Activated naive CD8-positive, alpha-beta T cell treated with anti-CD3 and anti-CD28 coated beads for 36 hours (primary cell): ENCODE data around the gene ERGIC1. TPM values are rescaled to one million over a fixed set of nuclear protein-coding genes. Genes with fewer than 3 reads are reported as not detected.

Experiments used
- DNase-seq: peaks from one replicate; pipeline ENCODE4 v3.0.0; 2021
- H3K27ac Mint-ChIP-seq: one replicate; pipeline ENCODE4 v1.8.0; 2022; ENCODE audit warnings: mild to moderate bottlenecking, moderate library complexity, mixed read lengths
- H3K27me3 Mint-ChIP-seq: one replicate; pipeline ENCODE4 v1.8.0; 2022; ENCODE audit warnings: mild to moderate bottlenecking, mixed read lengths
- H3K36me3 Mint-ChIP-seq: one replicate; pipeline ENCODE4 v1.8.0; 2021; ENCODE audit warnings: mild to moderate bottlenecking, mixed read lengths
- H3K4me1 Mint-ChIP-seq: one replicate; pipeline ENCODE4 v1.8.0; 2021; ENCODE audit warnings: mixed read lengths
- H3K4me3 Mint-ChIP-seq: one replicate; pipeline ENCODE4 v1.8.0; 2022; ENCODE audit warnings: mild to moderate bottlenecking, moderate library complexity, mixed read lengths
- H3K9me3 Mint-ChIP-seq: one replicate; pipeline ENCODE4 v1.8.0; 2022; ENCODE audit warnings: mixed read lengths
- total RNA-seq, 2 experiments: library from RNA; stranded (reverse); gene quantifications; one replicate each; pipeline ENCODE4 v1.2.3, GENCODE V29; 2021

The ERGIC1 gene
- total RNA-seq, 2 experiments from 2014 or later: 45.9 to 46.9 TPM

DNA sequence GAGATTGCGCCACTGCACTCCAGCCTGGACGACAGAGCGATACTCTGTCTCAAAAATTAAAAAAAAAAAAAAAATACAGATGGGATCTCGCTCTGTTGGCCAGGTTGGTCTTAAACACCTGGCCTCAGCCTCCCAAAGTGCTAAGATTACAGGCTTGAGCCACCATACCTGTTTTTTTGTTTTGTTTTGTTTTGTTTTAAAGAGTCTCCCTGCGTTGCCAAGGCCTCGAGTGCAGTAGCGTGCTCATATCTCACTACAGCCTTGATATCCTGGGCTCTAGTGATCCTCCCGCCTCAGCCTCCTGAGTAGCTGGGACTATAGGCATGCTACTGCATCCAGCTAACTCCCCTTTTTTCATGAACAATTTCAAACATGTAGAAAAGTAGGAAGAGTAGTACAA is 156.7 kb downstream of the ERGIC1 start:
- Mint-ChIP-seq H3K4me1 (peaks cover 32% of the 10 kb centered on the region), H3K36me3 (peaks cover 46% of the 10 kb centered on the region), H3K4me3 (no peak overlapping the region), H3K9me3 (peaks cover 1% of the 10 kb centered on the region), H3K27ac (no peak overlapping the region), H3K27me3 (no peaks in the 10 kb centered on the region)
- DNase-seq: no peak

DNA sequence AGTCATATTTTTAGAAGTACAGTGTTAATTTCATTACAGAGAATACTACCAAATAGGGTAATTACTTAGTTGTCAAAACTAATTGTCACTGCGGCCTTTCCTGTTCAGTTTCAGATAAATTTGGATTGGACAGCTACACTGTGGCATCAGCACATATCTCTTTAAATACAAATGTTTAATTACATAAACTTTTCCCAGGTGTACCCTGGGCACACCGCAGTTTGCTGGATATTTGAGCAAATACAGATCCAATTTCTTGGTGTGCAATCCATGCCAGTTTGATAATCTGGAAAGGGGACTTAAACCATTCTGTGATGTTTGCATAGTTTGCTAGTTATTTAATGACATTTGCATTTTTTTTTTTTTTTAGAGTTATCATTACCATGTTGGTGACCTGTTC is 160.4 kb downstream of the ERGIC1 start:
- Mint-ChIP-seq H3K36me3 (peaks cover 42% of the 10 kb centered on the region), H3K4me3 (no peak overlapping the region), H3K27me3 (no peaks in the 10 kb centered on the region), H3K4me1 (peaks cover 39% of the 10 kb centered on the region), H3K27ac (no peak overlapping the region), H3K9me3 (no peaks in the 10 kb centered on the region)
- DNase-seq: no peak

DNA sequence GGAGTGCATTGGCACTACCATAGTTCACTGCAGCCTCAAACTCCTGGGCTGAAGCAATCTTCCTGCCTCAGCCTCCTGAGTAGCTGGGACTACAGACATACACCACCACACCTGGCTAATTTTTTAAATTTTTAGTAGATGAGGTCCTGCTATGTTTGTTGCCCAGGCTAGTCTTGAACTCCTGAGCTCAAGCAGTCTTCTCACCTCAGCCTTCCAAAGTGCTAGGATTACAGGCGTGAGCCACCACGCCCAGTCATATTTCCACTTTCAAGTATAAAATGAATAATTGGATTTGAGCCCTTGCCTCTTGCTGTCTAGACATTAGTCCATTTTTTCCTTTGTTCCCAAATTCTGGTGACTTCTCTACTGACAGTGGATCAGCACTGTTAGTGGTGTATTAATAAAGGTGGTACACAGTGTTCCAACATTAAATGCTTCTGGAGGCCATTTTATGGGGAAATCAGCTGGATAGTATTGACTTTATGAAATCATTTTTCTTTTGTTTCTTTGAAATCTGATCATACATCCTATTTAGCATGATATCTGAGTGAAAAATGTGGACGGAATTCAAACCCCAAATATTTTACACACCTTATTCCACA is 165.4 kb downstream of the ERGIC1 start:
- Mint-ChIP-seq H3K27ac (no peak overlapping the region), H3K9me3 (no peaks in the 10 kb centered on the region), H3K4me3 (no peak overlapping the region), H3K4me1 (peaks cover 73% of the 10 kb centered on the region), H3K36me3 (peaks cover 55% of the 10 kb centered on the region), H3K27me3 (no peaks in the 10 kb centered on the region)
- no peak for DNase-seq

DNA sequence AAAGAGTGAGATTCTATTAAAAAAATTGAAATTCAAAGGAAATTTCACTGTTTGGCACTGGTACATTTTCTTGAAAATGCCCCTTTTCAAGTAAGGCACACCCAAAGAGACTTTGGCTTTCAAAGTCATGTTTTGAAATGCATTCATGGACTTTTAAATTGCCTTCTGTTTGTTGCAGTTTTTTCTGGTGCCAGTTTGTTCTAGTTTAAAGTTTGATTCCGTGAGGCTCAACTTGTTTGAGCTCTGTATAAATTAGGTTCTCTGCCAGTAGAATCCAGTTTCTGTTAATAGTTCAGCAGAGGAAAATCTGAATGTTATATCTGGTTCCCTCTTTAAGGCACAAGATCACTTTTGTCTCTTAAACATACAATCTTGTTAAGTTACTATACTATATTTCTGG is 165.9 kb downstream of the ERGIC1 start:
- no peaks in the 10 kb centered on the region for H3K27me3 Mint-ChIP-seq
- H3K9me3 Mint-ChIP-seq: no peaks in the 10 kb centered on the region
- peaks cover 58% of the 10 kb centered on the region for H3K36me3 Mint-ChIP-seq
- no peak overlapping the region for H3K4me3 Mint-ChIP-seq
- peaks cover 77% of the 10 kb centered on the region for H3K4me1 Mint-ChIP-seq
- H3K27ac Mint-ChIP-seq: no peak overlapping the region
- DNase-seq: no peak

DNA sequence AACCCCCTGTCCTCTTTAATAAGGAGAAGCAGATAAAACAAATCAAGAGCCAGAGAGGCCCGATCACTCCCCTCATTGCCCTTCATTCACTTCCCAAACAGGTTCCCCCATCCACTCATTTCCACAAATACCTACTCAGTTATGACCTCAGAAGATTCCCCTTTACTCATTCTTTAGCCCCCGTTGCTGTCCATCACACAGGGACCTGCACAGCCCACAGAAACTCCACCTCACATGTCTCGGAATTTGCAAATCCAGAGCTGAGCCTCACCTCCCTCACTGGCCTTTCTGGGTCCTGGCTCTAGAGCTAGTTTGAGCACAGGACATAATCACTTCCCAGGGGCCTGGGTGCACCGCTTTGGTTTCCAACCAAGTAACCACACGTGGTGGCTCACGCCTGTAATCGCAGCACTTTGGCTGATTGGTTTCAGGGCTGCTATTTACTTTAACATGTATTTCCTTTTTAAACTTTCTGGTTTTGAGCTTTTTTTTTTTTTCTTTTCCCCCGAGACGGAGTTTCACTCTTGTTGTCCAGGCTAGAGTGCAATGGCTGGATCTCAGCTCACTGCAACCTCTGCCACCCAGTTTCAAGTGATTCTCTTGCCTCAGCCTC is 167.3 kb downstream of the ERGIC1 start:
- DNase-seq: peak; percentile 36
- Mint-ChIP-seq H3K4me1 (peaks cover 71% of the 10 kb centered on the region), H3K9me3 (no peaks in the 10 kb centered on the region)

More for the DNA sequence above, 167.3 kb downstream of the ERGIC1 start:
- H3K27me3 Mint-ChIP-seq: no peaks in the 10 kb centered on the region
- peaks cover 56% of the 10 kb centered on the region for H3K36me3 Mint-ChIP-seq
- H3K27ac Mint-ChIP-seq: peak overlapping the region; percentile 81
- H3K4me3 Mint-ChIP-seq: peak overlapping the region; percentile 2

Other genes with a start within 250 kb of the ERGIC1 start
- gene NEURL1B, start 193.0 kb upstream of the ERGIC1 start, total RNA-seq: under 1 TPM; 0.10 TPM
- 1 to 10 TPM; 8.7 to 8.9 TPM for gene DUSP1, start 63.1 kb upstream of the ERGIC1 start, total RNA-seq
- gene RPL26L1, start 125.2 kb downstream of the ERGIC1 start, total RNA-seq: 100 to 1,000 TPM in 1 of 2 experiments, 10 to 100 TPM in 1; 96.4 to 101 TPM
- gene ATP6V0E1, start 149.5 kb downstream of the ERGIC1 start, total RNA-seq: 100 to 1,000 TPM; 118 to 121 TPM
- 1 to 10 TPM; 8.6 to 8.8 TPM for gene CREBRF, start 222.1 kb downstream of the ERGIC1 start, total RNA-seq